ENCODE data around the gene MCF2. TPM values are rescaled to one million over a fixed set of nuclear protein-coding genes. Genes with fewer than 3 reads are reported as not detected.
"Not testable (repeated sequence)": the region's sequence is repeated elsewhere in the genome, so short reads cannot be mapped to it uniquely, and the experiment has no call there.

Gene MCF2
- 0.23 and 0.34 TPM in 2 replicates for total RNA-seq

- intact Hi-C loops (cut with micrococcal nuclease), result no loop called here
These were observed at the start of gene MCF2 for GRCh38 chrX:139708067-139708466. TSS of gene MCF2 (minus strand) at chrX:139708167. CDS start at chrX:139651744, 56,423 bp downstream.

- intact Hi-C loops (cut with micrococcal nuclease), result no loop called here
These were observed 43.1 kb upstream of the MCF2 start for GRCh38 chrX:139751053-139751452.

- intact Hi-C loops (cut with micrococcal nuclease), result no loop called here
These were observed 42.4 kb upstream of the MCF2 start for GRCh38 chrX:139750390-139750789.

GRCh38 chrX:139739138-139739537 lies 31.2 kb upstream of the MCF2 start:
- intact Hi-C loops (cut with micrococcal nuclease), result loop anchor here (2.0 kb wide), 1 partner anchor 192 kb away; no protein-coding TSS in a partner anchor

- intact Hi-C loops (cut with micrococcal nuclease), result loop anchor here (2.0 kb wide), 1 partner anchor 192 kb away; no protein-coding TSS in a partner anchor
These were observed 30.6 kb upstream of the MCF2 start for GRCh38 chrX:139738581-139738980.

- intact Hi-C loops (cut with micrococcal nuclease), result no loop called here
These were observed 28.2 kb upstream of the MCF2 start for GRCh38 chrX:139736151-139736550.

GRCh38 chrX:139734996-139735395 lies 27.0 kb upstream of the MCF2 start:
- intact Hi-C loops (cut with micrococcal nuclease), result no loop called here

GRCh38 chrX:139725720-139726119 lies 17.8 kb upstream of the MCF2 start:
- intact Hi-C loops (cut with micrococcal nuclease), result no loop called here

- intact Hi-C loops (cut with micrococcal nuclease), result no loop called here
These were observed 16.7 kb upstream of the MCF2 start for GRCh38 chrX:139724626-139725025.

GRCh38 chrX:139720979-139721378 lies 13.0 kb upstream of the MCF2 start:
- intact Hi-C loops (cut with micrococcal nuclease), result no loop called here

GRCh38 chrX:139720136-139720535 lies 12.2 kb upstream of the MCF2 start:
- intact Hi-C loops (cut with micrococcal nuclease), result no loop called here

GRCh38 chrX:139702658-139703057 lies 5.3 kb downstream of the MCF2 start:
- intact Hi-C loops (cut with micrococcal nuclease), result no loop called here

GRCh38 chrX:139692908-139693307 lies 15.1 kb downstream of the MCF2 start:
- intact Hi-C loops (cut with micrococcal nuclease), result no loop called here

- intact Hi-C loops (cut with micrococcal nuclease), result no loop called here
These were observed 15.5 kb downstream of the MCF2 start for GRCh38 chrX:139692506-139692849.

- intact Hi-C loops (cut with micrococcal nuclease), result no loop called here
These were observed 16.0 kb downstream of the MCF2 start for GRCh38 chrX:139691843-139692505.

- intact Hi-C loops (cut with micrococcal nuclease), result no loop called here
These were observed 16.5 kb downstream of the MCF2 start for GRCh38 chrX:139691493-139691842.

GRCh38 chrX:139685175-139685574 lies 22.8 kb downstream of the MCF2 start:
- intact Hi-C loops (cut with micrococcal nuclease), result not testable (repeated sequence)

- intact Hi-C loops (cut with micrococcal nuclease), result no loop called here
These were observed 27.6 kb downstream of the MCF2 start for GRCh38 chrX:139680356-139680755.

GRCh38 chrX:139647597-139647996 lies 60.4 kb downstream of the MCF2 start:
- intact Hi-C loops (cut with micrococcal nuclease), result no loop called here

GRCh38 chrX:139642241-139642927 lies 65.6 kb downstream of the MCF2 start:
- intact Hi-C loops (cut with micrococcal nuclease), result no loop called here

GRCh38 chrX:139640259-139640658 lies 67.7 kb downstream of the MCF2 start:
- intact Hi-C loops (cut with micrococcal nuclease), result no loop called here

- intact Hi-C loops (cut with micrococcal nuclease), result no loop called here
These were observed 68.7 kb downstream of the MCF2 start for GRCh38 chrX:139639253-139639652.

GRCh38 chrX:139600105-139600504 lies 107.9 kb downstream of the MCF2 start:
- intact Hi-C loops (cut with micrococcal nuclease), result no loop called here

Measured in T-helper 2 cell treated with Interferon-gamma antibody and Interleukin-4, amounts not matched to agents 100 ng/mL and 5 ng/mL, for 36 hours (primary cell).